ENCODE measurements around the gene SMIM28.

Gene SMIM28

GRCh38 chr6:138427701-138428100, 50.0 kb downstream of the SMIM28 start:
- no peak for DNase-seq (ENCODE audit: extremely low read depth in 1 of 2, low read depth in 1 of 2)

- no peak for DNase-seq (ENCODE audit: extremely low read depth in 1 of 2, low read depth in 1 of 2)
These were observed 51.4 kb downstream of the SMIM28 start for GRCh38 chr6:138428944-138429598.

GRCh38 chr6:138429761-138430160, 52.1 kb downstream of the SMIM28 start:
- no peak for DNase-seq (ENCODE audit: extremely low read depth in 1 of 2, low read depth in 1 of 2)

- DNase-seq (ENCODE audit: extremely low read depth in 1 of 2, low read depth in 1 of 2): no peak
These were observed 52.8 kb downstream of the SMIM28 start for GRCh38 chr6:138430361-138431145.

- no peak for DNase-seq (ENCODE audit: extremely low read depth in 1 of 2, low read depth in 1 of 2)
These were observed 53.8 kb downstream of the SMIM28 start for GRCh38 chr6:138431256-138432062.

- no peak for DNase-seq (ENCODE audit: extremely low read depth in 1 of 2, low read depth in 1 of 2)
These were observed 54.3 kb downstream of the SMIM28 start for GRCh38 chr6:138432063-138432356.

All from stimulated activated CD8-positive, alpha-beta memory T cell treated with anti-CD3 and anti-CD28 coated beads, Interleukin-7, amount 100 ng/mL, for 48 hours (primary cell).